Fibroblast of villous mesenchyme (primary cell): ENCODE measurements around the gene SLC25A26. TPM values are rescaled to one million over a fixed set of nuclear protein-coding genes. Genes with fewer than 3 reads are reported as not detected.

Experiments used
- DNase-seq: peaks from one replicate; pipeline ENCODE4 v3.0.0-alpha.2; 2010; ENCODE audit warnings: low read depth
- H3K4me3 ChIP-seq: 2 replicates; pipeline ENCODE4 v1.5.1; 2011; ENCODE audit warnings: low read depth, mild to moderate bottlenecking, low read length
- total RNA-seq: library from RNA; depleted of rRNA; stranded (reverse); fragments of >200 nt; gene quantifications from 2 replicates; pipeline ENCODE4 v1.2.3, GENCODE V29; 2012
- TF ChIP-seq, protein P1 (sequence below): IDR thresholded peaks from 2 replicates; pipeline ENCODE4 v1.5.1; 2012; ENCODE audit warnings: low read depth, mild to moderate bottlenecking, low read length; ENCODE audit not compliant: insufficient read depth

Gene SLC25A26
- total RNA-seq, 1 donor, result 18.1 TPM

- H3K4me3 ChIP-seq, result no peak overlapping the region
- no peak for DNase-seq
- TF ChIP-seq, protein P1, sequence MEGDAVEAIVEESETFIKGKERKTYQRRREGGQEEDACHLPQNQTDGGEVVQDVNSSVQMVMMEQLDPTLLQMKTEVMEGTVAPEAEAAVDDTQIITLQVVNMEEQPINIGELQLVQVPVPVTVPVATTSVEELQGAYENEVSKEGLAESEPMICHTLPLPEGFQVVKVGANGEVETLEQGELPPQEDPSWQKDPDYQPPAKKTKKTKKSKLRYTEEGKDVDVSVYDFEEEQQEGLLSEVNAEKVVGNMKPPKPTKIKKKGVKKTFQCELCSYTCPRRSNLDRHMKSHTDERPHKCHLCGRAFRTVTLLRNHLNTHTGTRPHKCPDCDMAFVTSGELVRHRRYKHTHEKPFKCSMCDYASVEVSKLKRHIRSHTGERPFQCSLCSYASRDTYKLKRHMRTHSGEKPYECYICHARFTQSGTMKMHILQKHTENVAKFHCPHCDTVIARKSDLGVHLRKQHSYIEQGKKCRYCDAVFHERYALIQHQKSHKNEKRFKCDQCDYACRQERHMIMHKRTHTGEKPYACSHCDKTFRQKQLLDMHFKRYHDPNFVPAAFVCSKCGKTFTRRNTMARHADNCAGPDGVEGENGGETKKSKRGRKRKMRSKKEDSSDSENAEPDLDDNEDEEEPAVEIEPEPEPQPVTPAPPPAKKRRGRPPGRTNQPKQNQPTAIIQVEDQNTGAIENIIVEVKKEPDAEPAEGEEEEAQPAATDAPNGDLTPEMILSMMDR, result no peak
Measured at GRCh38 chr3:66200786-66201185, 20.0 kb upstream of the SLC25A26 start.

- no peak overlapping the region for H3K4me3 ChIP-seq
- DNase-seq, result no peak
- TF ChIP-seq, protein P1, result no peak
Measured at GRCh38 chr3:66203275-66203674, 17.5 kb upstream of the SLC25A26 start.

DNA sequence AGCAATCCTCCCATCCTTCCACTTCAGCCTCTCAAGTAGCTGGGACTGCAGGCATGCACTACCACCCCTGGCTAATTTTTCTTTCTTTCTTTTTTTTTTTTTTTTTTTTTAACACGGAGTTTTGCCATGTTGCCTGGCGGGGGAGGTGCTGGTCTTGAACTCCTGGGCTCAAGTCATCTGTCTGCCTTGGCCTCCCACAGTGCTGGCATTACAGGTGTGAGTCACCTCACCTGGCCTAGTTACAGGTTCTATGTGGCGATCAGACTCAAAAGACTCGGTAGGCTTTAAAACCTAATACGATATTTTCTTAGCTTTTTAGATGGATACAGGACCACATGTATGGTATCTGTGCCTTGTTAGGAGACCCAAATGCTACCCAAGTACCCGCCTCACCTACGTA is 14.0 kb upstream of the SLC25A26 start:
- no peak for DNase-seq
- TF ChIP-seq, protein P1, result no peak
- H3K4me3 ChIP-seq, result no peak overlapping the region

GRCh38 chr3:66208189-66208588 is 12.6 kb upstream of the SLC25A26 start:
- TF ChIP-seq, protein P1, result no peak
- H3K4me3 ChIP-seq, result no peak overlapping the region
- no peak for DNase-seq

GRCh38 chr3:66210687-66211295 is 10.0 kb upstream of the SLC25A26 start:
- TF ChIP-seq, protein P1, result no peak
- H3K4me3 ChIP-seq, result no peak overlapping the region
- no peak for DNase-seq

DNA sequence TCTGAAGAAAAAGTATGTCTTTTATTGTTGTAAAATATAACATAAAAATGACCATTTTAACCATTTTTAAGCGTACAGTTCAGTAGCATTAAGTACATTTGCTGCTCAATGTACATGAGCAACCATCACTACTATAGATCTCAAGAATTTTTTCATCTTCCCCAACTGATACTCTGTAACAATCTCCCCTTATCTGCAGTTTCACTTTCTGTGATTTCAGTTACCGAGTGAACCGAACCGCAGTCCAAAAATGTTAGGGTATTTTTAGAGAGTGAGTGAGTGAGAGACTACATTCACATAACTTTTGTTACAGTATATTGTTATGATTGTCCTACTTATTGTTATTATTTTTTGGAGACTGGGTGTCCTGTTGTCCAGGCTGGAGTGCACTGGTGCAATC is 9.0 kb upstream of the SLC25A26 start:
- TF ChIP-seq, protein P1, result no peak
- no peak for DNase-seq
- no peak overlapping the region for H3K4me3 ChIP-seq

- no peak overlapping the region for H3K4me3 ChIP-seq
- no peak for DNase-seq
- TF ChIP-seq, protein P1, result no peak
Measured at GRCh38 chr3:66215106-66215505, 5.7 kb upstream of the SLC25A26 start.
